Middle frontal gyrus (tissue), 1 donor: ENCODE measurements around the gene PDLIM4.
A peak's percentile ranks its signal among the peaks of the same experiment; 100 is the strongest.

Source experiments
- DNase-seq: peaks from one replicate; pipeline ENCODE4 v3.0.0-alpha.2; 2015; ENCODE audit warnings: low spot score; ENCODE audit errors: extremely low spot score

Gene PDLIM4

DNA sequence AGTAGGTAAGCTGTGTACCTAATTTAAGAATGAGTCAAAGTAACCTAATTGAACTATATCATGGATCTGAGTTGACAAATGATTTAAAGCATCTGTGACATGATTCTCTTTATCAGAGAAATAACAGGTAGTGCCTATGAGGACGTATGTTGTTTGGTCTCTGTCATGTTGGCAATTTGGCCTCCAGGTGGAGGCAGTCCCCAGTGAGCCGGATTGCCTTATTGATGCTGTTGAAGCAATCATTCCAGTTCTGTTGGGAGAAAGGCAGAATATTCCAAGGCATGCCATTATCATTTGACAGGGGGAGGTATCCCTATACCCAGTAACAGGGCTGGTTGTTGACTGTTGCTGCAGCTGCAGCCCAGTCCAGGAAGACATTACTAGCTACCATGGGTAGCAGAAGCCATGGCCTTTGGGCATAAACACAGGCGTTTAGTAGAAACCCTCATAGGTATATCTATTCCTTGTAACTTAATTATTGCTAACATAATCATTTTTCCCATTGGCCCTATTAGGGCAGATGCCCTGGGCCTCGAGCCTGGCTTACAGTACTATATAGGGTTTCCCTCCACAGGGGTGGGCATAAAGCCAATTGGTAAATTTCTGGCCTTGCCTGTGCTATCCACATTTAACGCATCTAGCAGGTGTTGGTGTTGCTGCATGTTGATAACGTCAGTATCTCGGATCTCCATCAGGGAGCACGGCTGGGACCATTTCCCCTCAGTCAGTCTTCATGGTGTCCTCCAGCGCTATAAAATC is 24.5 kb downstream of the PDLIM4 start:
- DNase-seq = no peak

GRCh38 chr5:132283423-132284043 is 26.0 kb downstream of the PDLIM4 start:
- no peak for DNase-seq

- DNase-seq = no peak
Observed at GRCh38 chr5:132289097-132289496, 31.6 kb downstream of the PDLIM4 start.

DNA sequence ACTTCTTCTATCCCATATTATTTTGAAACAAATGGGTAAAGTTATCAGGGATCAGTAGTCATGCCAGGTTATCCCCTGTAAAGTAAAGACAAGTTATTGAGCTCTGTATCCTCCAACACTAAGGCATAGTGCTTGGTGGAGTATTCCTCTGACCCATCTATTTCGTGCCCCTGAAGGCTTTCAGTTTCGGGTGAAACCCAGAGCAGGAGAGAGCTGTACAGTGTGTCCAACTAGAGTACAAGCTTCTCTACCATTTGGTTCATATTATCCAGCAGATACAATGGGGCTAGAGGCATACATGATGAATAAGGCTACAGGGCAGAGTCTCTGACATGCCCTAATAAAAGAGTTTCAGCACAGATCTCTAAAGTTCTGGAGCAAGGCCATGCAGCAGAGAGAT is 33.5 kb downstream of the PDLIM4 start:
- DNase-seq = no peak

- DNase-seq = peak; percentile 74
Observed at GRCh38 chr5:132293066-132293991, 35.8 kb downstream of the PDLIM4 start.

GRCh38 chr5:132293992-132294727 is 36.7 kb downstream of the PDLIM4 start, which contains the start of gene SLC22A4:
Gene SLC22A4, plus strand, starts transcription at chr5:132294394. Its CDS starts 223 bp downstream, at chr5:132294617.
- DNase-seq = peak; percentile 82

DNA sequence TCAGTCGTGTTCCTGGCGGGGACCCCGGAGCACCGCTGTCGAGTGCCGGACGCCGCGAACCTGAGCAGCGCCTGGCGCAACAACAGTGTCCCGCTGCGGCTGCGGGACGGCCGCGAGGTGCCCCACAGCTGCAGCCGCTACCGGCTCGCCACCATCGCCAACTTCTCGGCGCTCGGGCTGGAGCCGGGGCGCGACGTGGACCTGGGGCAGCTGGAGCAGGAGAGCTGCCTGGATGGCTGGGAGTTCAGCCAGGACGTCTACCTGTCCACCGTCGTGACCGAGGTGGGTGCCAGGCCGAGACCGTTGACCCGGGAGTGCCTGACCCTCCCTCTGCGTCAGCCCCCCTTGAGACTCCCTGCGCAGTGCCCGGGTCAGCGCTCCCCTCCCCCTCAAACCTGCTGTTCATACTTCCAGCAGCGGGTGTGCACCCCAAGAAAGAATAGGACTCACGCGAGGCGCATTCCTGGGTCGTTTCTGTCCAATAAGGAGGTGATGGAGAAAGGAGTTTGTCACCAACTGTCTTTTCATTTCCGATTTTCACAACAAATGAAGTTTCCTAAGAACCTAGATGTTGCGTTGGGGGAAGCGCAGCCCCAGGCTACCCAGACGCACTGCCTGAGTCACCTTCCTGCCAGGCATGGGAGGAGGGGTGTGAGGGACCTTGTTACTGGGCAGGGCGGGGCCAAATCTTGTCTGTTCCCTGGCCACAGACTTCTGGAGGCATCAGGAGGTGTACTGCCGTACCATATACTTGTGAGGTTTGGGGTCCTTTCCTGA is 37.4 kb downstream of the PDLIM4 start:
- no peak for DNase-seq

- no peak for DNase-seq
Observed at GRCh38 chr5:132295505-132296411, 38.3 kb downstream of the PDLIM4 start.

DNA sequence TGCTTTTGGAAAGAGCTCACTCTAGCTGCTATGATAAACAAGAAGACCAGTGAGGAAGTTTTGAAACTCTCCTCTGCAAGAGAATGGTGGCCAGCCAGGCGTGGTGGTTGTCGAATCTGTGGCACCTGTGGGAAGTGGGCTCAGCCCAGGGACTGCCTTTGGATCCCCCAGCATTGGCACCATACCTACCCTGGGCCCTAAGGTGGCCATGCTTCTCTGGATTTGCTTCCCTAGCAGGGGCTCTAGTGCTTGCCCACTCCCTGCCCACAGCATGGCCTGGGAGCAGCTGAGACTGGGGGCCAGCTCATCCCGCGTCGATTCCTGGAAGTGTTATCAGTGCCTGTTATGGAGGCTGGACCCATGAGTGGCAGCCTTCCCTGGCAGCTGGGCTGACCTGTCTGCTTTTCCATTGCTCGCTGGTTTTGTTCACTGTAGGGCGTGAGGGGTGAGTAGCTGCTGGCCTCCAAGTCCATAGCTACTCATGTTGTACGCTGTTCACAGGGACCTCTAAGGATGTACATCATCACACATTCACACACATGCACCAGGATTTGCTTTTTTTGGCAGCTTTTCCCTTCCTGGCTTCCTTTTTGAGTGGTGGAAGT is 39.0 kb downstream of the PDLIM4 start:
- no peak for DNase-seq

- DNase-seq = no peak
Observed at GRCh38 chr5:132297211-132297940, 39.9 kb downstream of the PDLIM4 start.

DNA sequence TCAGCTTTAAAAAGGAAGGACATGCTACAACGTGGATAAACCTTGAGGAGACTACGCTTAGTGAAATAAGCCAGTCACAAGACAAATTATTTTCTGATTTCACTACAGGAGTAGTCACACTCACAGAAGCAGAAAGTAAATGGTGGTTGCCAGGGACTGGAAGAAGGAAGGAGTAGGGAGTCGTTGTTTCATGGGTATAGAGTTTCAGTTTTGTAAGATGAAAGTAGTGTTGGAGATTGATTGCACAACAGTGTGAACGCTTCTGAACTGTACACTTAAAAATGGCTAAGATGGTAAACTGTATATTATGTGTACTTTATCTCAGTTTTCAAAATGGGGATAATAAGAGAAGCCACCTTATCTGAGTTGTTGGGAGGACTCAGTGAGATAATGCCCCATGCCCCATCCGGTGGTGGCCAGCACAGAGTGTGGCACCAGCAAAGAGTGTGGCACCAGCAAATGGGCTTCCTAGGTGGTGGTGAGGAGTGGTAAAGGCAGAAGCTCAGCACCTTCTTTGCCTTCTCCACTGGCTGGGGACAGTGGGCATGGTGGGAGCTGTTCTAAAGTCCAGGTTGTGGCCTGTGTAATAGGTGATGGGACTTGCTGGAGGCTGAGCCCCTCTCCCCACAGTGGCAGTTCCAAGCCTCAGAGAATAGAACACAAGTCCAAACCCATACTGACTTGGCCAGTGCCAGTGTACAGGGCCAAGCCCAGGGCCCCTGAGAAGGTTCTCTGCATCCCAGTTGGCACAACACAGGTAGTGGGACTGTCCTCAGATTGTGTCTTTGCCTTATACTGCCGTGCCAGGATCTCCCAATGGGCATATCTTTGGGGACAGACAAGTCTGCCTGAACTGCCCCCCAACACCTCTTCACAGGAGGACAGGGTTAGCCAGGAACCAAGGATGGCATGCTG is 41.1 kb downstream of the PDLIM4 start:
- no peak for DNase-seq

DNA sequence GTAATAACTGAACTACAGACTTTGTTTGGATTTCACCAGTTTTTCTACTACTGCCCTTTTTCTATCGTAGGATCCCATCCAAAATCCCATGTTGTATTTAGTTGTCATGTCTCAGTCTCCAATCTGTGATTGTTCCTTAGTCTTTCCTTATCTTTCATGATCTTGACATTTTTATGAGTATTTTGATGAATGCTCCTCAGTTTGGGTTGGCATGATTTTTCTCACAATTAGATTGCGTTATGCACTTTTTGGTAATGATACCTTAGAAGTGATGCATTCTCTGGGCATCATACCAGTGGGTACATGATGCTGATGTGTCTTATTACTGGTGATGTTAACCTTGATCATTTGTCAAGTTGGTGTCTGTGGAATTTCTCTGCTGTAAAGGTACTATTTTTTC is 42.4 kb downstream of the PDLIM4 start:
- DNase-seq = no peak

GRCh38 chr5:132300577-132301343 is 43.3 kb downstream of the PDLIM4 start:
- DNase-seq = no peak

- DNase-seq = no peak
Observed at GRCh38 chr5:132301344-132302271, 44.1 kb downstream of the PDLIM4 start.

DNA sequence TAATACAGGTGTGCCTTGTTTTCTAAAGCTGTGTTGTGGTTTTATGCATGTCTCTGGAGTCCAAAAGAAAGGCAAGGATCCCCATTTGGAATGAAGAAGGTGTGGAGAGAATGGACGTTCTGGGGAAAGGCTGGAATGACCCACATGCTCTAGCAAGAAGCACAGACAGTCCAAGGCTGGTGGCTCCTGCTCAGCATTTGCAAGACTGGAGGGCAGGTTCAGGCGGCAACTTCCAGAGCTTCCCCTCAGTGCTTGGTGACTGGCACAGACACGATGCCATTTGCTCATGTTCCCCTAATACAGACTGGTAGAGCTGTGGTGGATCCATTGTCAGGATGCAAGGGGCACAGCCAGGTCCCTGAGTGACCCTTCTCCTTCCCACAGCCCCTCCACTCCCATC is 44.9 kb downstream of the PDLIM4 start:
- no peak for DNase-seq
